Heart left ventricle (tissue), 16 donors: Measurements from ENCODE around the gene AKAP6. TPM values are rescaled to one million over a fixed set of nuclear protein-coding genes. Genes with fewer than 3 reads are reported as not detected.

Experiments used
- ATAC-seq, 4 donors: fragments of 200-7000 bp; cut with Tn5 transposase; one replicate each; pipeline ENCODE4 v1.9.1; 2020 to 2022; ENCODE audit warnings: moderate library complexity in 4 of 4, mild to moderate bottlenecking in 3 of 4, moderate number of reproducible peaks in 1 of 4
- DNase-seq, 5 donors: peaks; one replicate each; pipeline ENCODE4 v3.0.0-alpha.2; 2020
- H3K27ac ChIP-seq, 12 donors: fragments of 200-600 bp; sonication (generic) in 4 of 12; one replicate each; pipeline versions ENCODE4 v1.5.0 to v1.8.0; 2016 to 2022; ENCODE audit warnings: mild to moderate bottlenecking in 2 of 12
- H3K27me3 ChIP-seq, 9 donors: fragments of 200-600 bp; sonication (generic) in 2 of 9; one replicate each; pipeline versions ENCODE4 v1.5.1 to v1.8.0; 2016 to 2022; ENCODE audit warnings: mild to moderate bottlenecking in 3 of 9
- H3K36me3 ChIP-seq, 9 donors: fragments of 200-600 bp; sonication (generic) in 2 of 9; one replicate each; pipeline versions ENCODE4 v1.5.0 to v1.8.0; 2018 to 2022; ENCODE audit warnings: mild to moderate bottlenecking in 2 of 9
- H3K4me1 ChIP-seq, 12 donors: fragments of 200-600 bp; sonication (generic) in 4 of 12; one replicate each; pipeline versions ENCODE4 v1.5.0 to v1.8.0; 2016 to 2022; ENCODE audit warnings: mild to moderate bottlenecking in 3 of 12
- H3K4me3 ChIP-seq, 12 donors: fragments of 200-600 bp; sonication (generic) in 4 of 12; one replicate each; pipeline versions ENCODE4 v1.5.0 to v1.8.0; 2017 to 2022; ENCODE audit warnings: mild to moderate bottlenecking in 9 of 12, moderate library complexity in 4 of 12
- H3K9me3 ChIP-seq, 12 donors: fragments of 200-600 bp; sonication (generic) in 4 of 12; one replicate each; pipeline versions ENCODE4 v1.5.0 to v1.8.0; 2016 to 2022; ENCODE audit warnings: mild to moderate bottlenecking in 1 of 12
- POLR2A ChIP-seq, 2 donors: fragments of 450-650 bp; IDR thresholded peaks; one replicate each; pipeline ENCODE4 v1.6.1; 2017; ENCODE audit warnings: antibody characterized with exemption in 2 of 2, mild to moderate bottlenecking in 2 of 2, moderate library complexity in 2 of 2
- WGBS, 4 donors: extraction: QIAGEN DNeasy Blood & Tissue Kit in 2 of 4; methylation state at CpG; one replicate each; pipeline versions ENCODE4 v1.1.5 to v1.1.7; 2013 to 2018; 5-methylcytosine and 5-hydroxymethylcytosine counted together
- intact Hi-C, 10 donors: fragments of 100-400 bp; cut with DNase I; formaldehyde crosslinking; loops; one replicate each; pipeline versions ENCODE4 v1.11.1 to v1.14.2; 2022
- polyA plus RNA-seq, 2 donors: library from polyadenylated mRNA; stranded (reverse); fragments of 200-250 nt; gene quantifications; one replicate each; pipeline ENCODE4 v1.2.3, GENCODE V29; 2013
- total RNA-seq, 9 donors: library from RNA; depleted of rRNA in 2 of 9; stranded (reverse); fragments of >200 nt in 2 of 9; fragmentation: NEBNext Ultra II Directional in 3 of 9; extraction: Animal tissue kit (Norgen Biotek cat#: 25700) in 3 of 9; gene quantifications; one replicate each; pipeline versions ENCODE4 v1.1.0 to v1.2.4, GENCODE V29; 2016 to 2023
- TF ChIP-seq, protein P1 (sequence below), 12 donors: fragments of 200-600 bp; sonication (generic) in 4 of 12; IDR thresholded peaks; one replicate each; pipeline versions ENCODE4 v1.5.0 to v1.8.0; 2018 to 2022; ENCODE audit warnings: antibody characterized with exemption in 12 of 12, mild to moderate bottlenecking in 5 of 12
- donor health status: ischemic (EF 13 %, LVEDD 7.1; RV severe dilation, severe dysfunction).
- donor health status: healthy with polysubstance abuse.
- donor health status: DM: no; HTN: yes; CAD: no.
- donor health status: DM: no; HTN: no; CAD: no.
- donor health status: ischemic (EF 25% LVEDD 6.9; RV normal size, moderate dysfunction).
- donor health status: ischemic (EF 25% LVEDD 5.7; RV mildly dilated, moderate dysfunction).
- donor health status: healthy.
- donor health status: DM: yes; HTN: yes; CAD: no.
- donor health status: ischemic (EF 35%, LVEDD 5.7; RV mildly dilated, moderate dysfunction).
- donor health status: nonischemic (EF 11% LVEDD 7.7; RV severe dilation, severe dysfunction).
- donor health status: DM: yes; HTN: yes; CAD: no.
- donor health status: PGD.
- donor health status: ischemic (EF 29% LVEDD 5.4; RV normal size, mild dysfunction).
- donor health status: nonischemic (EF 23%, LVEDD 6.1; RV moderate dilation, normal function).

The AKAP6 gene
- total and polyA plus RNA-seq, 11 donors: 20.4 to 303 (median 206) TPM

DNA sequence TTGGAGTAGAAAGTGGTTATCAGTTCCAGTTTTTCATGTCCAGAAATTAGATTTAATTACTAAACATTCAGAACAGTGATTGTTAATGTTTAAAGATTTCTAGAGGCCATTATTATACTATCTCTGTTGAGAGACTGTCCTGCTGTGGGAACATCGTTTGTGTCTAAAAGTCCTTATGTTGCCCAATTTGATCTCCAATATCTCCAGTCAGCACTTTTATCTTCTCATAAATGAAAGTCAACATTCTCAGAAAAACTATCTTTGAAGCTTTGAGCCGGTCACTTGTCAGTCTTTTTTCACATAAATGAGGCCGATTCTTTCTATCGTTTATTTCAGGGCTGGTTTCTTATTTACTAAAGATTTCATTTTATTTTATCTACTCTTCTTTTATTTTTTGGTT is 518.8 kb downstream of the AKAP6 start:
- ATAC-seq (no peak), DNase-seq (no peak)
- Histone ChIP-seq H3K9me3 (peaks cover 0 to 5% (median 0%) of the 10 kb centered on the region in 12 donors), H3K27me3 (no peaks in the 10 kb centered on the region), H3K4me1 (no peaks in the 10 kb centered on the region), H3K4me3 (no peak overlapping the region), H3K36me3 (no peaks in the 10 kb centered on the region), H3K27ac (no peak overlapping the region)
- 91 to 94% (median 93%) methylated on average over 4 of the region's 4 CpGs for WGBS, 4 donors
- intact Hi-C loops: no loop called here
- TF ChIP-seq, protein P1, sequence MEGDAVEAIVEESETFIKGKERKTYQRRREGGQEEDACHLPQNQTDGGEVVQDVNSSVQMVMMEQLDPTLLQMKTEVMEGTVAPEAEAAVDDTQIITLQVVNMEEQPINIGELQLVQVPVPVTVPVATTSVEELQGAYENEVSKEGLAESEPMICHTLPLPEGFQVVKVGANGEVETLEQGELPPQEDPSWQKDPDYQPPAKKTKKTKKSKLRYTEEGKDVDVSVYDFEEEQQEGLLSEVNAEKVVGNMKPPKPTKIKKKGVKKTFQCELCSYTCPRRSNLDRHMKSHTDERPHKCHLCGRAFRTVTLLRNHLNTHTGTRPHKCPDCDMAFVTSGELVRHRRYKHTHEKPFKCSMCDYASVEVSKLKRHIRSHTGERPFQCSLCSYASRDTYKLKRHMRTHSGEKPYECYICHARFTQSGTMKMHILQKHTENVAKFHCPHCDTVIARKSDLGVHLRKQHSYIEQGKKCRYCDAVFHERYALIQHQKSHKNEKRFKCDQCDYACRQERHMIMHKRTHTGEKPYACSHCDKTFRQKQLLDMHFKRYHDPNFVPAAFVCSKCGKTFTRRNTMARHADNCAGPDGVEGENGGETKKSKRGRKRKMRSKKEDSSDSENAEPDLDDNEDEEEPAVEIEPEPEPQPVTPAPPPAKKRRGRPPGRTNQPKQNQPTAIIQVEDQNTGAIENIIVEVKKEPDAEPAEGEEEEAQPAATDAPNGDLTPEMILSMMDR (IDR thresholded peaks at IDR 0.05): no peak
- no peak for TF ChIP-seq POLR2A (IDR thresholded peaks at IDR 0.05)

DNA sequence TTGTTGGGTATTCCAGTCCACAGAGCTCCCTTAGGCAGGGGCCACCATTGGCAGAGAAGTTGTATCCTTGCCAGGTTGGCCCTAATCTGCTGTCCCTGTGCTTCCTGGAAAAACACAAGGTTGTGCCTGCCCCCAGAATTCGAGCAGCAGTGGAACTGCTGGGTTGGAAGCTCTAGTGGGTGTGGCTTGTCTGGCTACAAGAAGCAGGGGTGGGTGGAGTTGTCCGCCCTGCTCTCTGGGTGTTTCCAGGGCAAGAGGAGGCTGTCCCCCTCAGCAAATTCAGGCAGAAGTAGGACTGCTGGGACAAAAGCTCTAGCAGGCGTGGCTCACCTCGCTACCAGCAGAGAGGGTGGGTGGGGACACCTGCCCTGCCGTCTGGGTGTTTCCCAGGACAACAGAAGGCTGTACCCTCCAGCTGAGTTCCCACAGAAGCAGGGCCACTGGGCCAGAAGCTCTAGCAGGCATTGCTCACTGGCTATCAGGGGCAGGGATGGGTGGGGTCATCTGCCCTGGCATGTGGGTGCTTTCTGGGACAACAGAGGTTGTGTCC is 536.8 kb downstream of the AKAP6 start:
- ATAC-seq (peak in 1 of 4 donors; percentile 7), DNase-seq (no peak)
- no peak for TF ChIP-seq POLR2A (IDR thresholded peaks at IDR 0.05)
- TF ChIP-seq, protein P1 (IDR thresholded peaks at IDR 0.05): no peak
- Histone ChIP-seq H3K4me3 (no peak overlapping the region), H3K36me3 (no peaks in the 10 kb centered on the region), H3K27ac (no peak overlapping the region), H3K9me3 (no peaks in the 10 kb centered on the region), H3K27me3 (no peaks in the 10 kb centered on the region), H3K4me1 (peaks cover 0 to 5% (median 0%) of the 10 kb centered on the region in 12 donors)
- 38 to 66% (median 58%) methylated on average over 1 to 5 of the region's 5 CpGs for WGBS, 4 donors
- intact Hi-C loops: no loop called here

DNA sequence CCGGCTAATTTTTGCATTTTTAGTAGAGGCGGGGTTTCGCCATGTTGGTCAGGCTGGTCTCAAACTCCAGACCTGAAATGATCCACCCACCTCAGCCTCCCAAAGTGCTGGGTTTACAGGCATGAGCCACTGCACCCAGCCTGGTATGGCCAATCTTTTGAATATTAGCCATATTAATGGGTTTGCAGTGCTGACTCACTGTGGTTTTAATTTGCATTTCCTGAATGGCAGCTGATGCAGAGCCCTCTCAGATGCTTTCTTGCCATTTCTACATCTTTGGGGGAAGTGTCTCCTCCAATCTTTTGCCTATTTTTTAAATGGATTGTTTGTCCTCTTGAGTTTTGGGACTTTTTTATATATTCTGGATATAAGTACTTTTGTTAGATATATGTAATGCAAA is 554.1 kb downstream of the AKAP6 start:
- no peak overlapping the region for H3K27ac ChIP-seq
- H3K4me3 ChIP-seq: no peak overlapping the region
- H3K36me3 ChIP-seq: no peaks in the 10 kb centered on the region
- DNase-seq: no peak
- 94 to 95% (median 95%) methylated on average over 3 of the region's 3 CpGs for WGBS, 4 donors
- no peak for ATAC-seq
- no peaks in the 10 kb centered on the region for H3K4me1 ChIP-seq
- intact Hi-C loops: no loop called here
- TF ChIP-seq POLR2A (IDR thresholded peaks at IDR 0.05): no peak
- TF ChIP-seq, protein P1 (IDR thresholded peaks at IDR 0.05): no peak
- peaks cover 0 to 9% (median 0%) of the 10 kb centered on the region in 12 donors for H3K9me3 ChIP-seq
- H3K27me3 ChIP-seq: no peaks in the 10 kb centered on the region

Other genes starting within 250 kb of the AKAP6 start
- gene RNU6-7, start 127.3 kb upstream of the AKAP6 start, total RNA-seq: not detected
- not detected for gene RNU6-7, start 127.3 kb upstream of the AKAP6 start, polyA plus RNA-seq
- gene RNU6-8, start 126.0 kb upstream of the AKAP6 start, total RNA-seq: not detected
- gene RNU6-8, start 126.0 kb upstream of the AKAP6 start, polyA plus RNA-seq: not detected